HG02970 (cell line): ENCODE results near the gene ZNF845.
"Not testable (repeated sequence)": the region's sequence is repeated elsewhere in the genome, so short reads cannot be mapped to it uniquely, and the experiment has no call there.

Experiments used
- ATAC-seq: cut with Tn5 transposase; IDR thresholded peaks from one replicate; pipeline ENCODE4 v1.9.1; 2021; ENCODE audit warnings: mild to moderate bottlenecking, moderate library complexity, moderate number of reproducible peaks; ENCODE audit not compliant: unreplicated experiment, low FRiP score

The ZNF845 gene

DNA sequence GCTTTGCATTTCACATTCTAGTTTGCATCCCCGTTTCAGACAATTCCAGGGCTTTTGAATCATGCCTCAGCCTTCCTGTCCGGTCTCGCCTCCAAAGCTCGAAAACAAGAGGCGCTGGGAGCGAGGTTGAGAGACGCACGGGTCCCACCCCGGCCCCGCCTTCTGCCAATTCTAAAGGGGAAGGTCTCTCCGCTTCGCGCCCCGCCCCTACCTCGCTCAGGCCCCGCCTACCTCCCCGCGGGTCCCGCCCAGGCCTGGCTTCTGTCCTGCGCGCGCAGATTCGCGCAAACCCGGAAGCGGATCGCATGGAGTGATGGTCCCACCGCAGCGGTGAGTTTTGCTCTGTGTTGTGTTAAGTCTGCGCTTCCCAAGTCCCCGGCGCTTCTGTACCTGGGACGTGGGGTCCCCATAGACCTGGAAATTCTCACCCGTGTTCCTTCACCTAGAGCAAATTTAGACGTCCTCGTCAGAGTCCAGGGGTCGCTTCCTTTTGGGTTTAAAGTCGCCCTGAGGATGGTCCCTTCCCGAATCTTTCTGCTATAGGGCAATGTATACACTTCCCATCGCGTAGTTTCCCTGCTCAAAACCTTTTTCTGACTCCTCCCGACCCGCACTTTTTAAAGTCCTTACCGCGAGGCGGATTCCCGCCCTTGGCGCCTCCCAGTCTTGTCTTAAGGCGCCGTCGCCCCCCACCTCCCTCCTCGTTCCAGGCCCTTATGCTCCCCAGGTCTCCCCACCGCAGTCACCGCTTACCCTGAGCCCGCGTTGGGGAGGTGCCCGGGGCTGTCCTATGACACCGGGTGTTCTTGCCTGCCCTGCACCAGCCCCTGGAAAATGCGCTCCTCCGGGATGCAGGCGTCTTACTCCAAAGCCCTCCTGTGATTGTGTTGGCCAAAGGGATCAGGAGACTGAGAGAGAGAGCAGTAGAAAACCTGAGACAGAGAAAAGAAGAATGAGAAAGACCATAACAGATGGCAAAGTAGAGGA is at the start of gene ZNF845:
Gene ZNF845 (plus strand): TSS at position 287 of the 987 bp plus-strand sequence. CDS start 7,559 bp downstream, outside the sequence.
- peak; percentile 99 for ATAC-seq

DNA sequence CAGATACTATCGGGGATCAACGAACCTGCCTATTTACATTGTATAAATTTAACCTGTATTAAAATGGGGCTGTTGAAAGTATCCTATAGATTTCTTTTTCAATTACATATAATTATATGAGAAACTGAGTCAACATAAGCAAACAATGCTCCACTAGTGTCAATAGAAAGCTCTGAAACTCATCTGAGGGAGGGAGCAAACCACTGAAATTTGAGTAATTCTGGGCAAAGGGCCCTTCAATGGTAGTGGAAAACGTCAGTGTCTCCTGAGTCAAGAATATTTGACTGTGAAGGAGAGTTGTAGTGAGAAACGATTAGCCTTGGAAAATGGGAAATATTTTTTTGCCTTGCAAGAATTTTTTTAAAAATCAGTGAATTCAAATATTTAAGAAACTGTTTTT is 48.5 kb upstream of the ZNF845 start:
- ATAC-seq: no peak

DNA sequence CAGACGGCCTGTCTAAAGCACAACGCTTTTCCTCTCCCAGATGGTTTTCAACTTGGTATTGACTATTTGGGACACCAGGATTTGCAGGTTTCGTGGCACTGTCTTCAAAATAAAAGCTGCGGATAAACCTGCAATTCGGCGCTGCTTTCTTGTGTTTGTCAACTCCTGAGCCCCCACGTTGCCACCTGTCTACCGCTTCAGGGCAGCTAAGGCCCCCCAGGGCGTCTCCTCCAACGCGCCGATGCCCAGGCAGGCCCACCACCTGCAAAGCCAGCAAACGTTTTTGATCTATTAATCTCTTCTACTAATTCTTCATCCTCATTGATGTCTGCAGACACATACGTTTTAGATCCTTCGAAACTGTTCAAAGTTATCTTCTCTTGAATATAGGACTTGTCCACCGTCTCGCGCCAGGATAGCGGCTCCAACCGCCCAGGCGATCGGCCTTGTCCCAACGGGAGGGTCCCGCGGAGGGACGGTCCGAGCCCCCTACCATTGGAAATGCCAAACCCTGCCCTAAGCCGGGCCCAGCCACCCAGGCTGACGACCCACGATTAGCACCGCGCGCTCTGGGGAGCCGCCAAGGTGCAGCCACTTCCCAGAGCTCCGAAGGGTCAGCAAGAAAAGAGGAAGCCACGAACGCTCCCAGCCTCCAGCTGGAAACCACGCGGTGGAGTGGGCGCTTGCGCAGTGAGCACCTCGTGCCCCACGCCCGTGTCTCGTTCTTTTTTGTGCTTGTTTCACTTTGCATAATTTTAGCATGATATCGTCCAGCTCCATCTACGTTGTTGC is 42.6 kb upstream of the ZNF845 start:
- ATAC-seq: no peak

DNA sequence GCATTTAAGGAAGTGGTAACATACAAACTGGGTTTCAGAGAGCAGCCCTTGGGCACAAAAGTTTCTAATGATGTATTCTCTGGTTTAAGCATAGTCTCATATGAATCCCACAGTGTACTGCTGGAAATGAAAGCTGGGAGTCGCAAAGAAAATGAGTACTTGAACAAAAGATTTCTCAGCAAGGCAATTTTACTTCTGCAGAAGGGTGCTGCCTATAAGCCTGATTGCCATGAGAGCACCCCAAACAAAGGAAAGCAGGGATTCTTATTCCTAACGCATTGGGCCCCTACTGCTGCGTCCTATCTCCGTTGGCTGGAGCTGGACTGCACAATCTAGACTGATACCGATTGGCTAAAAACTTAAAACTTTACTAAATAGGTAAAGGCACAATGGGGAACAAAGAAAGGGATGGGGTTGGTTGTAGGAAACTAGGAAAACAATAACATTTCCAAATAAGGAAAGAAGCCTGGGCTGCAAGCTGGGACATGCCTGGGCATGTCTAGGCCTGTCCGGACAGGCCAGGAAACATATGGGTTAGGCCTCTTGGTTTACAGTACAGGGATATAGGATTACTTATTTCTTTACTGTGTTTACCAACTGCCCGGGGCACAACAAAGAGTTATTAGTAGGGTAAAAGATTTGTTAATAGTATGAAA is 38.6 kb upstream of the ZNF845 start:
- ATAC-seq: no peak

DNA sequence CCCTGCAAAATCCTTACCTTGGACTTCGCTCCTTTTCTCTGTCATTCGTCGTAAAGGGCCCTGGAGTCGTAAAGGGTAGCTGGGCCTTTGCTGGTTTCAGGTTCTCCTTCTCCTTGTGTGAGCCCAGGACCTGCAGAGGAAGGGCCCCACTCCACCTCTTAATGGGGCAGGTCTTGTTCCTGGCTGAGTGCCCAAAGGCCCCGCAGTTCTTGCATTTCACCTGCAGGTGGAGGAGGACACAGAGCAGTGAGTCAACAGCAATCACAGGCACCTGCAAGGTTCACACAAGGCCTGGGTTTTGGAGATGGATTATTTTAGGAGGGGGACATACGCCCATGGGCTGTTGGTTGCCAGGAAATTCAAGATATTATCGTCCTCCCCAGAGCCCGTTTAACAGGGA is 32.2 kb upstream of the ZNF845 start:
- not testable (repeated sequence) for ATAC-seq

DNA sequence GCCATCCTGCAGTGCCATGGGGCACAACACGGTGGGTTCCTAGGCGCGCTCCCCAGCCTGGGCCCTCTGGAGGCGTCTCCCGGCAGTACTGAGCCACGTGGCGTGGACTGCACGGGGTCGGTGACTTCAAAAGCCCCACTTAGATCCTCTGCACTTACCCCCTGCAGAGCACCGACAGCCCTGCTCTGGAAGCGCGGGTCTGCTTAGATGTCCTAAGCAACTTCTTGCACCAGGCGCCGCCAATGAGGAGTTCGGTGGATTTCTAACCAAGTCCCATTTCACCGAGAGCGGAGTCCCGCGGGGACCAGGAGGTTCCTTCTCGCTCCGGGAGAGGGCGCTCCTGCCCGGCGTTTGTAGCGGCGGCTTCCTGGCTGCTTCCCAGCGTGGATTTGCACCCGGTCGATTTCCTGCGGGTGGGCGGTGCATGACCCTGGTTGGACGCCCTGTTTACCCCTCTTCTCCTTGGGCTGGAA is 25.2 kb upstream of the ZNF845 start:
- ATAC-seq: no peak

DNA sequence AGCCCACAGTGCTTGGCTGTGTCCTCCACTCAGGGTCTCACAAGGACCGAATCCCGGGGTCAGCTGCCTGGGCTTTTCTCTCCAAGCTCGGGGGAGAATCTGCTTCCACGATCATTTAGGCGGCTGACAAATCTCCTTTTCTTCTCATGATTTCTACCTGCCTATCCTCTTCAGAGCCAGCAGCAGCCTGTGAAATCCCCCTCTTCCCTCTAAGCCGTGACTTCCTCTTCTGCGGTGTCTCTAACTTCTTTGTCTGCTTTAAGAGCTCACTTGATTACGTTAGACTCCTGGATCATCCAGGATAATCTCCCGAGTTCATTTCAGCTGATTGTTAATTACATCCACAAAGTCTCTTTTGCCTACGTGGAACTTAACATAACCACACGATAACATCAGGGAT is 22.5 kb upstream of the ZNF845 start:
- ATAC-seq: no peak

DNA sequence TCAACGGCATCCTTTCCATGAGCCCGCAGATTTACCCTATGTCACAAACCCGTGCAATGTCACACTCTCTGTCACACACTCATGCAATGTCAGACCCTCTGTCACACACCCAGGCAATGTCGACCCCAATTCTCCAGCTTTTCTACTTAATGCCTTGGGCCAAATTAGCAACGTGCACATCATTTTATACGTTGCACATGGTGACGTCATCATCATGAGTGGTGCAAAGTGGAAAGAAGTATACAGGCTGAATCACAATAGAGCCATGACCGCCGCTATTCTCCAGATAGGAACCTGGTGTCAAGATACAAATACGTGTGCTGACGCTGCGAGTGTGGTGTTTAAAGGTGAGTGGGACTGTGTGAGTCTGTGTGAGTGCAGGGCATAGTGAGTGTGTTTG is 21.7 kb upstream of the ZNF845 start:
- no peak for ATAC-seq

DNA sequence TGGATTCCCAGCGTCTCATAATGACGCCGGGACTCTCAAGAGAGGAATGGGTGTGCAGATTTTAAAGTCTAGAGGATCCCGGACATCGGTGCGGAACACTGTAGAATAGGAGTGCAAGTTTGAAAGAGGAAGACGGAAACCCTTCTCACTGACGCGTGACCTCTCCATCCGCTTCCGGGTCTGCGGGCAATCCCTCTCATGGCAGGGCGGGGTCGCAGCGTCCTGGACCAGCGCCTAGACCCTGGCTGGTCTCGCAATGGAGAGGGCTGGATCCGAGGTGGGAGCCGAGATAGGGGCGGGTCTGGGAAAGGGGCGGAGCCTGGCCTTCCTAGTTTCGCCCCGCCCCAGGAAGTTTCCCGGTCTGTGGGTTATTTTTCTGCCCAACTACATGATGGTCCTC is 4.6 kb upstream of the ZNF845 start:
- ATAC-seq: no peak

DNA sequence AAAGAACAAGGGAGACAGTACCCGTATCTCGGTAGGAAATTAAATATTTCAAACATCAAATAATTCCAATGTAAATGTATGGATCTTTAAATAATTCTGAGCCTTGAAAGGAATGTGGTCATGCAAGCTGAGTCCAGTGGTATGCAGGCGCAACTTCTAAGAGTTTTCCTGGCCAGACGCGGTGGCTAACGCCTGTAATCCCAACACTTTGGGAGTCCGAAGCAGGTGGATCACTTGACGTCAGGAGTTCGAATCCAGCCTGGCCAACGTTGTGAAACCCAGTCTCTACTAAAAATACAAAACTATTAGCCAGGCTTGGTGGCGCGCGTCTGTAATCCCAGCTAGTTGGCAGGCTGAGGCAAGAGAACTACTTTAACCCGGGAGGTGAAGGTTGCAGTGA is 1.1 kb upstream of the ZNF845 start:
- ATAC-seq: no peak

DNA sequence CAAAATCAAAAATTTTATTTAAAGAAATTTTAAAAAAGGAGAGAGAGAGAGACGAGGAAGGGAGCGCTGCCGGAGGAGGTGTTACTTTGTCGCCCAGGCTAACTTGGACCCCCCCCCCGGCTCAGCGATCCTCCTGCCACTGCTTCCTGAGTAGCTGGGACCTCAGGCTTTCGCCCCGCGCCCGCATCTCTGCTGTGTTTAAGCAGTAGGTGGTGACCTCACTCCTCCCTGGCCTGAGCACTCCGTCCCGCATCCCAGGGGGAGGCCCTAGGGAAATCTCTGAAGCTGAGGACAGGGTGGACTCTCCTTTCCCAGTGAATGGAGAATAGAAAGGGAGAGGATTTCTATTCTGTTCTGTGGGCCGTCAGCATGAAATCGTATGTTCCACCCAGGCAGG is 485 bp upstream of the ZNF845 start:
- ATAC-seq: no peak

DNA sequence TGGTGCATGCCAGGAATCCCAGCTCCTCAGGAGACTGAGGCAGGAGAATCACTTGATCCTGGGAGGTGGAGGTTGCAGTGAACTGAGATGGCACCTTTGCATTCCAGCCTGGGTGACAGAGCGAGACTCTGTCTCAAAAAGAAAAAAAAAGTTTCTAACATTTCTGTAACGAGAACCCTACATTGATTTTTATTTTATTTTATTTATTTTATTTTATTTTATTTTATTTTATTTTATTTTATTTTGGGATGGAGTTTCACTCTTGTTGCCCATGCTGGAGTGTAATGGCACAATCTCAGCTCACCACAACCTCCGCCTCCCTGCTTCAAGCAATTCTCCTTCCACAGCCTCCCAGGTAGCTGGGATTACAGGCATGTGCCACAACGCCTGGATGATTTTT is 10.9 kb downstream of the ZNF845 start:
- not testable (repeated sequence) for ATAC-seq

DNA sequence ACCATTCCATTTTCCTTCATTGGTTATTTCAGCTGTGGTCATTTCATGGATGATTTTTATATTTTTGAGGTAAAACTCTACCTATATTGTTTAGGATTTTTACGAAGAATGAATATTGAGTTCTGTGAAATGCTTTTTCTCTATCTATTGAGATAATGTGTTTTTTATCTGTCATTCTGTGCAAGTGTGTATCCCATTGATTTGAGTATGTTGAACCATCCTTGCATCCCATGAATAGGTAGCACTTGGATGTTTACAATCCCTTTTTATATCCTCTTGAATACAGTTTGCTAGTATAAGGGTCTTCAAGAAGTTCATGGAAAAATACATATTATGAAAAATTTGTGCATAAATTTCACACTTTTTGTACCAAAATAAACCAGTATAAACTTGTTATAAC is 22.2 kb downstream of the ZNF845 start:
- no peak for ATAC-seq

DNA sequence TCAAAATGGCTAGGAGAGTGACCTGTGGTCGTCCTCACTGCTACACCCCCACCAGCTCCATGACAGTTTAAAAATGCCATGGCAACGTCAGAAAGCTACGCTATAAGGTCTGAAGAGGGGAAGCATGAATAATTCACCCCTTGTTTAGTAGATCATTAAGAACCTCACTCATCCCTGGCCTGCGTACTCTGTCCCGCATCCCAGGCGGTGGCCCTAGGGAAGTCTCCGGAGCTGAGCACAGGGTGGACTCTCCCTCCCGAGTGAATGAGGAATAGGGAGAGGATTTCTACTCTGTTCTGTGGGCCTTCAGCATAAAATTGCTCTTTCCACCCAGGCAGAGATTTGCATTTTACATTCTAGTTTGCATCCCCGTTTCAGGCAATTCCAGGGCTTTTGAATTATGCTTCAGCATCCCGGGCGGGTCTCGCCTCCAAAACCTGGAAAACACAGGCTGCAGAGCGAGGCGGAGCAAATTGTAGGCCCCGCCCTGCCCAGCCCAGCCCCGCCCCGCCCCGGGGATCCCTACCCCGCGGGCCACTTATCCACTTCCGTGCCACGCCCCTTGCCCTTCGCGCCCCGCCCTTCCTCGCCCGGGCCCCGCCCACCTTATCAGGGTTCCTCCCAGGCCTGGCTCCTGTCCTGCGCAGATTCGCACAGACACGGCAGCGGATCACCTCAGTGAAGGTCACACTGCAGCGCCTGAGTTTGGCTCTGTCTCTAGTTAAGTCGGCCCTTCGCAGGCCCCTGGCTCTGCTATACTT is 24.5 kb downstream of the ZNF845 start:
- no peak for ATAC-seq

DNA sequence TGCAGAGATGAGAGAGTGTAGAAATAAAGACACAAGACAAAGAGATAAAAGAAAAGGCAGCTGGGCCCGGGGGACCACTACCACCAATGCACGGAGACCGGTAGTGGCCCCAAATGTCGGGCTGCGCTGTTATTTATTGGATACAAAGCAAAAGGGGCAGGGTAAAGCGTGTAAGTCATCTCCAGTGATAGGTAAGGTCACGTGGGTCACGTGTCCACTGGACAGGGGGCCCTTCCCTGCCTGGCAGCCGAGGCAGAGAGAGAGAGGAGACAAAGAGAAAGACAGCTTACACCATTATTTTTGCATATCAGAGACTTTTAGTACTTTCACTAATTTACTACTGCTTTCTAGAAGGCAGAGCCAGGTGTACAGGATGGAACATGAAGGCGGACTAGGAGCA is 26.5 kb downstream of the ZNF845 start:
- not testable (repeated sequence) for ATAC-seq

DNA sequence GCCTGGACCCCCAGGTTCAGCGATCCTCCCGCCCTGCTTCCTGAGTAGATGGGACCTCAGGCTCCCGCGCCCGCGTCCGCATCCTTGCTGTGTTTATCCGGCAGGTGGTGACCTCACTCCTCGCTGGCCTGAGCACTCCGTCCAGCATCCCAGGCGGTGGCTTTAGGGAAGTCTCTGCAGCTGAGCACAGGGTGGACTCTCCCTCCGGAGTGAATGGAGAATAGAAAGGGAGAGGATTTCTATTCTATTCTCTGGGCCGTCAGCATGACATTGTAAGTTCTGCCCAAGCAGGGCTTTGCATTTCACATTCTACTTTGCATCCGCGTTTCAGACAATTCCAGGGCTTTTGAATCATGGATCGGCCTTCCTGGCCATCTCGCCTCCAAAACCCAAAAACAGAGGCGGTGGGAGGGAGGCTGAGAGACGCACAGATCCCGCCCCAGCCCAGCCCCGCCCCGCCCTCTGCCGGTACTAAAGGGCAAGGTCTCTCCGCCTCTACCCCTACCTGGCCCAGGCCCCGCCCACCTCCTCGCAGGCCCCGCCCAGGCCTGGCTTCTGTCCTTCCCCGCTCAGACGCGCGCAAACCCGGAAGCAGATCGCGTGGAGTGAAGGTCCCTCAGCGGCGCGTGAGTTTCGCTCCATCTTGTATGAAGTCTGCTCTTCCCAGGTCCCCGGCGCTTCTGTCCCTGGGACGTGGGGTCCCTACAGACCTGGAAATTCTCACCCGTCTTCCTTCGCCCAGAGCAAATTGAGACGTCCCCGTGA is 31.8 kb downstream of the ZNF845 start, which contains the start of gene ZNF525:
Gene ZNF525 (plus strand): TSS at position 572 of the 765 bp plus-strand sequence. CDS start 6,577 bp downstream, outside the sequence.
- peak; percentile 97 for ATAC-seq

DNA sequence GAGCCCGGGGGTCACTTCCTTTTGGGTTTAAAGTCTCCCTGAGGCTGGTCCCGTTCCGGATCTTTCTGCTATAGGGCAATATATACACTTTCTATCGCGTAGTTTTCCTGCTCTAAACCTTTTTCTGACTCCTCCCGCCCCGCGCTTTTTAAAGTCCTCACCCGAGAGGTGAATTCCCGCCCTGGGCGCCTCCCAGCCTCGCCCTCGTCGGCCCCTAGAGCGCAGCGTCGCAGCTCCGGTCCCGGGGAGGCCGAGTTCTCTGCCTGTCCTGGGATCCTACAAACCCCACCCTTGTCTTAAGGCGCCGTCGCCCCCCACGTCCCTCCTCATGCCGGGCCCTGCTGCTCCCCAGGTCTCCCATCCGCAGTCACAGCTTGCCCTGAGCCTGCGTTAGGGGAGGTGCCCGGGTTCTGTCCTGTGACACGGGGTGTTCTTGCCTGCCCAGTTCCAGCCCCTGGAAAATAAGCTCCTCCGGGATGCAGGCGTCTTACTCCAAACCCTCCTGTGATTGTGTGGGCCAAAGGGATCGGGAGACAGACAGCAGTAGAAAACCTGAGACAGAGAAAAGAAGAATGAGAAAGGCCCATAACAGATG is 32.4 kb downstream of the ZNF845 start:
- ATAC-seq: peak; percentile 28

DNA sequence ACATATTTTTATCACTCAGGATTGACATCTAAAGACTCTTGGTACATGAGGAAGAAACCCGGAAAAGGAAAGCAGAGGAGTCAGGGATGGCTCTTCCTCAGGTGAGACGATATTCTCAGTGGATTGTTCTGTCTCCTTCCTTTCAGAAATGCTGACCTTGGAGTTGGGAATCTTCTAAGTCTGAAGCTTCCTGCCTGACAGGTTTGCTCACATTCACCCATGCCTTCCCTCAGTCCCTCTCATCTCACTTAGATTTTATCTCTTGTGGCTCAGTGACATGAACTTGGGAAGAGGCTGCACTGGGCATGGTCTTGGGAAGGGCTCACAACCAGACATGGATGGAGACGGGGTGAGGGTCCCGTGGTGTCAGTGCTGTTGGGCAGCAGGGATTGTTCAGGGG is 38.6 kb downstream of the ZNF845 start:
- no peak for ATAC-seq

DNA sequence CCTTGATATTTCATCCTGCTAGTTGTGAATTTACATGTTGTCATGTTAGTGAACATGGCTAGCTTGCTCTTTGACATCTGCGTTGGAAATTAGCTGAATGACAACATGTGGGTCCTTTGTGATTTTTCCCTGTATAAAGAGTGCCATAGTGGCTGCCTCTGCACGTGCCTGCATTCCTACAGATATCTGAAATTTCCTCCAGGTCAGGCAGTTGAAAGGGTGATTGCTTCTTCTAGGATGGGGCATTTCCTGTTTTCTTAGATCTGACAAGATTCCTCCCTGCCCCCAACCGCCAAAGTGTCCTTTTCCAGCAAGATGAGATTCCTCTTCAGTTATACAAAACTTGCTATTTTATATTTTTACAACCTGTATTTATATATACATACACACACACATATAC is 40.7 kb downstream of the ZNF845 start:
- ATAC-seq: no peak
